AG04450 (cell line): ENCODE measurements around the gene DSCAML1. TPM values are rescaled to one million over a fixed set of nuclear protein-coding genes. Genes with fewer than 3 reads are reported as not detected.

Experiments used
- CTCF ChIA-PET: fragments of 300-600, 350-600 bp; formaldehyde crosslinking; extraction: SDS; loops from one replicate; lab custom pipeline; 2022; ENCODE audit warnings: antibody characterized with exemption, inconsistent platforms; lab: Charles Lee
- POLR2A ChIA-PET: fragments of 350-600 bp; formaldehyde crosslinking; extraction: SDS; loops from one replicate; lab custom pipeline; 2021; ENCODE audit warnings: antibody characterized with exemption, inconsistent platforms; lab: Yijun Ruan, JAX
- DNase-seq: peaks from one replicate; pipeline ENCODE4 v3.0.0-alpha.2; 2011; ENCODE audit warnings: low read depth, low spot score
- H3K27ac ChIP-seq: one replicate; pipeline ENCODE4 v1.5.1; 2012; ENCODE audit warnings: low read depth, low read length, control low read depth
- H3K27me3 ChIP-seq: one replicate; pipeline ENCODE4 v1.6.0; 2012; ENCODE audit warnings: low read length; ENCODE audit not compliant: control insufficient read depth, insufficient read depth
- H3K4me3 ChIP-seq: 2 replicates; pipeline ENCODE4 v1.5.1; 2011; ENCODE audit warnings: mild to moderate bottlenecking, low read depth, low read length, control low read depth
- H3K9me3 ChIP-seq: 2 replicates; pipeline ENCODE4 v1.5.1; 2012; ENCODE audit warnings: low read length; ENCODE audit not compliant: control insufficient read depth, insufficient read depth
- CTCF ChIP-seq: IDR thresholded peaks from 2 replicates; pipeline ENCODE4 v1.5.1; 2011; ENCODE audit warnings: low read depth, low read length, control low read depth, inconsistent platforms
- polyA plus RNA-seq: library from polyadenylated mRNA; depleted of rRNA; stranded (reverse); fragments of >200 nt; gene quantifications from 2 replicates; pipeline ENCODE4 v1.2.3, GENCODE V29; 2011

DSCAML1 gene
- polyA plus RNA-seq, 1 experiment = not detected

- H3K9me3 ChIP-seq = no peaks in the 10 kb centered on the region; the same call in 1 of the 2 replicates
- H3K27ac ChIP-seq = no peak overlapping the region
- TF ChIP-seq CTCF = no peak
- H3K27me3 ChIP-seq = peaks cover 6% of the 10 kb centered on the region
- ChIA-PET POLR2A (no interaction called here), CTCF (no interaction called here)
- no peak for DNase-seq
- no peak overlapping the region for H3K4me3 ChIP-seq
These were observed 92.5 kb downstream of the DSCAML1 start for GRCh38 chr11:117704395-117705100.

GRCh38 chr11:117702946-117703598 lies 93.9 kb downstream of the DSCAML1 start:
- Histone ChIP-seq H3K27ac (no peak overlapping the region), H3K4me3 (no peak overlapping the region), H3K9me3 (no peaks in the 10 kb centered on the region; the same call in 1 of the 2 replicates), H3K27me3 (peaks cover 4% of the 10 kb centered on the region)
- CTCF ChIA-PET = no interaction called here
- no peak for DNase-seq
- no peak for TF ChIP-seq CTCF
- POLR2A ChIA-PET = no interaction called here

- ChIA-PET CTCF (no interaction called here), POLR2A (interaction anchor here (0.7 kb wide), 1 partner anchor 20 kb away, joined by 3 read pairs; no protein-coding TSS in a partner anchor)
- no peaks in the 10 kb centered on the region; the same call in 1 of the 2 replicates for H3K9me3 ChIP-seq
- H3K27me3 ChIP-seq = peaks cover 4% of the 10 kb centered on the region
- H3K27ac ChIP-seq = no peak overlapping the region
- H3K4me3 ChIP-seq = no peak overlapping the region
- no peak for DNase-seq
- no peak for TF ChIP-seq CTCF
These were observed 95.2 kb downstream of the DSCAML1 start for GRCh38 chr11:117701781-117702180.

GRCh38 chr11:117700551-117700950 lies 96.5 kb downstream of the DSCAML1 start:
- Histone ChIP-seq H3K27me3 (peaks cover 4% of the 10 kb centered on the region), H3K4me3 (no peak overlapping the region), H3K27ac (no peak overlapping the region), H3K9me3 (no peaks in the 10 kb centered on the region; the same call in 1 of the 2 replicates)
- no peak for TF ChIP-seq CTCF
- DNase-seq = no peak
- ChIA-PET POLR2A (no interaction called here), CTCF (no interaction called here)

- Histone ChIP-seq H3K9me3 (no peaks in the 10 kb centered on the region; the same call in 1 of the 2 replicates), H3K4me3 (no peak overlapping the region), H3K27ac (no peak overlapping the region), H3K27me3 (peaks cover 2% of the 10 kb centered on the region)
- ChIA-PET CTCF (interaction anchor here (1.4 kb wide), 1 partner anchor 271 kb away, joined by 4 read pairs; no protein-coding TSS in a partner anchor), POLR2A (no interaction called here)
- DNase-seq = no peak
- TF ChIP-seq CTCF = no peak
These were observed 99.7 kb downstream of the DSCAML1 start for GRCh38 chr11:117697319-117697718.
